Panc1 (cell line): ENCODE measurements around the gene ACYP2.

Experiments
- REST ChIP-seq, 2 experiments: IDR thresholded peaks; 2 replicates each; pipeline ENCODE4 v1.6.1; 2011 to 2012; ENCODE audit warnings: low read depth in 2 of 2, control low read depth in 1 of 2, low read length in 1 of 2, mild to moderate bottlenecking in 1 of 2, moderate library complexity in 1 of 2; ENCODE audit not compliant: insufficient read depth in 1 of 2
- SIN3A ChIP-seq: IDR thresholded peaks from 2 replicates; pipeline ENCODE4 v1.6.1; 2012; ENCODE audit warnings: low read depth, mild to moderate bottlenecking, low read length, moderate library complexity, borderline replicate concordance; ENCODE audit not compliant: insufficient read depth
- TCF7L2 ChIP-seq: IDR thresholded peaks from 2 replicates; pipeline ENCODE4 v1.6.1; 2011; ENCODE audit warnings: mild to moderate bottlenecking, low read depth, low read length, inconsistent platforms
- TF ChIP-seq, protein P1 (sequence below): fragments of 450-650 bp; IDR thresholded peaks from 2 replicates; pipeline ENCODE4 v1.5.1; 2017; ENCODE audit warnings: mild to moderate bottlenecking

DNA sequence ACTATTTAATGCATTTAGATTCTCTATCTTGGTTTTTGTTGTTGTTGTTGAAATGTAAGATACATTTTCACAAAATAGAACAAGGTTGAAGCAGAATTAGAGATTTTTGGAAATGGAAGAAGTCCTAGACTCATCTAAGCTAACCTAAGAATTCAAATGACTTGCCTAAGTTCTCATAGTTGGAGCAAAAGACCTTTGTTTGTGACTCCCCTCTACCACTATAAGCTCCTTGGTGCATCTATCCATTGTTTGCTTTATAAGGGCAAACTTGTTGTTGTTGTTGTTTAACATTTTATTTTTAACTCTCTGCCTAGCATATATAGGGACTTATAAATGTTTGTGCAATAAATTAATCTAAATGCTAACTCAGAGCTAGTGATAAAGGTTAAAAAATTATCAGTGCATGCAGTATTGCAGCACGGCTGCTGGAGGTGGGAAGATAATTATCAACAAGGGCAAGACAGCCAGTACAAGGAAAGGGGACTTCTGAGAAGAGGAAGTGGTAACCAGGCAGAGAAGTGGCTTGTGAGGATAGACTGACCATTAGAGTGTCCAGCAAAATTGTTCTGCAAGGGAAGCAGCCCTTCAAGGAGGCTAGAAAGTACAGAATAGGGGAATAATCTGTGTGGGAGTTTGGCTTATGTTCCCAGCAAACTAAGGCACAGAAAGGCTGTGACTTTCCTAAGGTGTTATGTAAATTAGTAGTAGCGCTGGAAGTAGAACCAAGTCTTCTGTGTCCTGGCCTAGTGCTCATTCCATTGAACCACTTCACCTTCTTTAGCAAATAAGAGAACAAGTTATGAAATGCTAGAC is 38.1 kb upstream of the ACYP2 start:
- TF ChIP-seq, protein P1, sequence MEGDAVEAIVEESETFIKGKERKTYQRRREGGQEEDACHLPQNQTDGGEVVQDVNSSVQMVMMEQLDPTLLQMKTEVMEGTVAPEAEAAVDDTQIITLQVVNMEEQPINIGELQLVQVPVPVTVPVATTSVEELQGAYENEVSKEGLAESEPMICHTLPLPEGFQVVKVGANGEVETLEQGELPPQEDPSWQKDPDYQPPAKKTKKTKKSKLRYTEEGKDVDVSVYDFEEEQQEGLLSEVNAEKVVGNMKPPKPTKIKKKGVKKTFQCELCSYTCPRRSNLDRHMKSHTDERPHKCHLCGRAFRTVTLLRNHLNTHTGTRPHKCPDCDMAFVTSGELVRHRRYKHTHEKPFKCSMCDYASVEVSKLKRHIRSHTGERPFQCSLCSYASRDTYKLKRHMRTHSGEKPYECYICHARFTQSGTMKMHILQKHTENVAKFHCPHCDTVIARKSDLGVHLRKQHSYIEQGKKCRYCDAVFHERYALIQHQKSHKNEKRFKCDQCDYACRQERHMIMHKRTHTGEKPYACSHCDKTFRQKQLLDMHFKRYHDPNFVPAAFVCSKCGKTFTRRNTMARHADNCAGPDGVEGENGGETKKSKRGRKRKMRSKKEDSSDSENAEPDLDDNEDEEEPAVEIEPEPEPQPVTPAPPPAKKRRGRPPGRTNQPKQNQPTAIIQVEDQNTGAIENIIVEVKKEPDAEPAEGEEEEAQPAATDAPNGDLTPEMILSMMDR = no peak
- TF ChIP-seq REST (IDR thresholded peaks at IDR 0.05; ENCODE audit: insufficient read depth in 1 of 2, low read depth in 2 of 2, low read length in 1 of 2) (no peak), TCF7L2 (no peak), SIN3A (no peak)
